Keratinocyte (primary cell): ENCODE data around the gene CFAP92.

Experiments used
- CTCF ChIP-seq, 3 experiments: IDR thresholded peaks in 1 of 3; conservative IDR thresholded peaks in 1 of 3; optimal IDR thresholded peaks in 1 of 3; 2 replicates in 2 of 3; 3 replicates in 1 of 3; pipeline versions ENCODE3 to v1.5.1; 2011; ENCODE audit warnings: low read length in 3 of 3, mild to moderate bottlenecking in 3 of 3, moderate library complexity in 2 of 3, control low read depth in 1 of 3, inconsistent platforms in 1 of 3; ENCODE audit not compliant: insufficient read depth in 2 of 3; ENCODE audit errors: extremely low read depth in 1 of 3
- EZH2 ChIP-seq: IDR thresholded peaks from one replicate; pipeline ENCODE4 v1.6.1; 2012; ENCODE audit warnings: inconsistent platforms, mild to moderate bottlenecking, low read length, moderate library complexity

DNA sequence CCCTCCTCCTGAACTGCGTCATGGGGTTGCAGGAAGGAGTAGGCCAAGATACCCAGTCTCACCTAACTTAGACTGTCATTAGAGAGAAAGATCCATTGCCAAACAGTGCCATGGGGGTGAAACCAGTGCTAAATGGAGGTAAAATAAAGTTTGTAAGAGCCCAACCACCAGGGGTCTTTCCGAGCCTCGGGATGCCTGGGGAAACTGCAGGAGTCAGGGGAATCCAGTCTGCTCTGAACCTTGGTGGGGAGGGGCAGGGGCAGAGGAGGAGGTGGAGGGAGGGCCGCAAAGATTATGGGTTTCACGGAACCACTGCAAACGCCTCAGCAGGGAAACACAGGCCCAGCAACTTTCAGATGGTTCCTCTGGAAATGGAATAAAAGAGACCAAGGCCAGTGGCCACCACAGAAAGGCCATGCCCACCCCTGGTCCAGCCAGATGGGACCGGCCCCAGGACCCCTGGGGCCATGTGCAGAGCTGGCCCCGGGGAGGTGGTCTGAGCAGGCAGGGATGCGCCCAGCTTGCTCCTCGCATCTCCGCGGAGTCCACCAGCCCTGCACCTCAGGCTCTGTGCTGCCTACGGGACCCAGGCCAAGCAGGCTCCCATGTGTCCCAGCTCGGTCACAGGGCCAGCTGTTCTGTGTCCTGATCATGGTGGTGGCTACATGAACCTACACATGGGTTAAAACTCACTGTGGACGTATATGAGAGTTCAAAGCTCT lies 46.9 kb upstream of the CFAP92 start:
- no peak for TF ChIP-seq CTCF (optimal IDR thresholded peaks at IDR 0.05 in 1 of 3, IDR thresholded peaks at IDR 0.05 in 1 of 3, conservative IDR thresholded peaks at IDR 0.05 in 1 of 3; ENCODE audit: extremely low read depth in 1 of 3, insufficient read depth in 2 of 3, low read length in 3 of 3)
- TF ChIP-seq EZH2: no peak
